BJ (cell line): ENCODE measurements around the gene LCA5L. TPM values are rescaled to one million over a fixed set of nuclear protein-coding genes. Genes with fewer than 3 reads are reported as not detected.

ENCODE experiments used
- CTCF ChIA-PET: fragments of 350-600 bp; formaldehyde crosslinking; extraction: SDS; loops from one replicate; lab custom pipeline; 2021; ENCODE audit warnings: antibody characterized with exemption, inconsistent platforms; lab: Yijun Ruan, JAX
- POLR2A ChIA-PET: fragments of 300-600 bp; sonication (Branson Sonifier 250); formaldehyde crosslinking; extraction: SDS; loops from one replicate; lab custom pipeline; 2021; ENCODE audit warnings: antibody characterized with exemption; lab: Charles Lee
- DNase-seq: peaks from one replicate; pipeline ENCODE4 v3.0.0-alpha.2; 2011; ENCODE audit warnings: low read depth
- H3K27me3 ChIP-seq: 2 replicates; pipeline ENCODE4 v1.6.0; 2011; ENCODE audit warnings: low read length; ENCODE audit not compliant: control insufficient read depth, insufficient read depth
- H3K36me3 ChIP-seq: 2 replicates; pipeline ENCODE4 v1.5.1; 2011; ENCODE audit warnings: low read length; ENCODE audit not compliant: control insufficient read depth, insufficient read depth
- H3K4me3 ChIP-seq: 2 replicates; pipeline ENCODE4 v1.5.1; 2011; ENCODE audit warnings: low read depth, mild to moderate bottlenecking, control low read depth, low read length
- polyA plus RNA-seq: library from polyadenylated mRNA; depleted of rRNA; stranded (reverse); fragments of >200 nt; gene quantifications from 2 replicates; pipeline ENCODE4 v1.2.3, GENCODE V29; 2011
- TF ChIP-seq, protein P1 (sequence below): IDR thresholded peaks from 2 replicates; pipeline ENCODE4 v1.5.1; 2011; ENCODE audit warnings: low read depth, mild to moderate bottlenecking, control low read depth, inconsistent platforms, low read length, moderate library complexity; ENCODE audit not compliant: insufficient read depth

LCA5L gene
- polyA plus RNA-seq, 1 experiment = 0.69 TPM

DNA sequence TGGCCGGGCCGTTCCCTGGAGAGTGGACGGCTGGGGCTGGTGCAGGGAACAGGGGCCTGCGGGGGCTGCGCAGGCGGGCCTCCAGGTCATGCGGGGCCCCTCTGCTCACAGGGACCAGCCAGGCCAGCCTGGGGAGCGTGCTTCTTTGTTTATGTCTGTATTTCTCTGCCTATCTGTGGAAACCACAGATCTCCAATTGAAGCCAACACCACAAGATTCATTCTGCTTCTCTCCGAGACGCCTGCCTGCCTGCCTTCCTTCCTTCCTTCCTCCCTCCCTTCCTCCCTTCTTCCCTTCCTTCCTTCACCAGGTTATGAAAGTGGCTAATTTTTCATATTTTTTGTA is 56.8 kb downstream of the LCA5L start:
- CTCF ChIA-PET = no interaction called here

DNA sequence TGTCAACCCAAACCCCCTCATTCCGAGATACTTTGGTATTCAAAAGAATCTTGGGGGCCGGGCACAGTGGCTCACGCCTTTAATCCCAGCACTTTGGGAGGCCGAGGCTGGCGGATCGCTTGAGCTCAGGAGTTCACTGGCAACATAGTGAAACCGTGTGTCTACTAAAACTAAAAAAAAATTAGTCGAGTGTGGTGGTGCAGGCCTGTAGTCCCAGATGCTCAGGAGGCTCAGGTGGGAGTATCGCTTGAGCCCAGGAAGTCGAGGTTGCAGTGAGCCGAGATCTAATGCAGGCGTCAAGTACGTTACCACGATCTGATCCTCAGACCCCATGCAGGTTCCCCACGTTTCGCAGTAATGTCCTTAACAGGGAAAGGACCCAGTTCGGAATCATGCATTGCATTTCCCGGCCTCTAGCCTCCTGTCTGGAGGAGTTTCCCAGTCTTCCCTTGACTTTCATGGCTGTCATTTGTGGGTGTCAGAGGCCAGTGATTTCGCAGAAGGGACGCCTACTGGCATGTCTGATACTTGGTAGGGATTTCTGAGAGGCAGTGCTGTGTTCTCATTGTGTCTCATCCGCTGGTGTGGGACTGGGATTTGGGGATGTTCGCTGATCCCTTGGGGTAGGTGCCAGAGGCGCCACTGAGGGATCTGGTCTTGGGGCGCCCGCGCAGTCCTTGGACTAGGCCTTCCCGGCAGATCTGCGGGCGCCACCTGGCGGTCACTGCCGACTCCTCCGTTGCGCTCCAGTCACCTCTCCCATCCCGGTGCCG is 57.4 kb downstream of the LCA5L start:
- Histone ChIP-seq H3K36me3 (peaks cover 16% of the 10 kb centered on the region), H3K27me3 (no peaks in the 10 kb centered on the region), H3K4me3 (peak overlapping the region; percentile 51)
- DNase-seq = no peak
- TF ChIP-seq, protein P1, sequence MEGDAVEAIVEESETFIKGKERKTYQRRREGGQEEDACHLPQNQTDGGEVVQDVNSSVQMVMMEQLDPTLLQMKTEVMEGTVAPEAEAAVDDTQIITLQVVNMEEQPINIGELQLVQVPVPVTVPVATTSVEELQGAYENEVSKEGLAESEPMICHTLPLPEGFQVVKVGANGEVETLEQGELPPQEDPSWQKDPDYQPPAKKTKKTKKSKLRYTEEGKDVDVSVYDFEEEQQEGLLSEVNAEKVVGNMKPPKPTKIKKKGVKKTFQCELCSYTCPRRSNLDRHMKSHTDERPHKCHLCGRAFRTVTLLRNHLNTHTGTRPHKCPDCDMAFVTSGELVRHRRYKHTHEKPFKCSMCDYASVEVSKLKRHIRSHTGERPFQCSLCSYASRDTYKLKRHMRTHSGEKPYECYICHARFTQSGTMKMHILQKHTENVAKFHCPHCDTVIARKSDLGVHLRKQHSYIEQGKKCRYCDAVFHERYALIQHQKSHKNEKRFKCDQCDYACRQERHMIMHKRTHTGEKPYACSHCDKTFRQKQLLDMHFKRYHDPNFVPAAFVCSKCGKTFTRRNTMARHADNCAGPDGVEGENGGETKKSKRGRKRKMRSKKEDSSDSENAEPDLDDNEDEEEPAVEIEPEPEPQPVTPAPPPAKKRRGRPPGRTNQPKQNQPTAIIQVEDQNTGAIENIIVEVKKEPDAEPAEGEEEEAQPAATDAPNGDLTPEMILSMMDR = peak; percentile 97
- ChIA-PET POLR2A (interaction anchor here (0.6 kb wide), 1 partner anchor 24 kb away, joined by 11 read pairs; no protein-coding TSS in a partner anchor), CTCF (interaction anchor here (0.6 to 1.6 kb wide), 19 partner anchors 10 to 205 kb away, joined by 3 to 7 read pairs (median 3); partner anchors contain the start of genes HMGN1 and PSMG1)

More for the DNA sequence above, 56.8 kb downstream of the LCA5L start:
- TF ChIP-seq, protein P1 = no peak
- peaks cover 20% of the 10 kb centered on the region for H3K36me3 ChIP-seq
- no peak for DNase-seq
- POLR2A ChIA-PET = no interaction called here
- H3K4me3 ChIP-seq = no peak overlapping the region
- H3K27me3 ChIP-seq = no peaks in the 10 kb centered on the region

DNA sequence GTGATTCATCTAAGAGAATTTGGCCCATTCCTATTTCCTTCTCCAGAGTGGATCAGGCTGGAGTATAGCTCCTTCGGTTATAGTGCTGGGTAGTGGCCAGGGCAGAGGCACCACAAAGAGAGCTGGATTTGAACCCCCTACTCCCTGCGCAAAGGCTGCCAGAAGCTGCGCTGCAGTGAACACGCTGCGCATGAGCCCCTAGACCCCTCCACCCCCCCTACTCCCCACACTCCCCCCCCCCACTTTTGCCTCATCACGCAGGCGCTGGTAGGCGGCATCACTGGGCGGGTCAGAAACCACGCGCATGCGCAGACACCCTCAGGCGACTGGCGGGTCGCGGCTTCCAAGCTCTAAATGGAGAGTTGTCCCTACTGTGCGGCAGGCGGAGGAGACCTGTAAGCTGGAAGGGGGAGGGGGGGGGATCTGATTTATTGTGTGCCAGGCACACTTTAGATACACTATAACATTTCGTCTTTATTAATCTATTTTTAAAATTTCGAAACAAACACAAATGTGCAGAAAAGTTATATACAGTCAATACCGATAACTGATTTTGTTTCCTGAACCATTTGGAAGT is 58.0 kb downstream of the LCA5L start:
- ChIA-PET CTCF (interaction anchor here (0.5 to 1.6 kb wide), 21 partner anchors 11 to 204 kb away, joined by 3 to 7 read pairs (median 3); partner anchors contain the start of genes HMGN1 and PSMG1), POLR2A (interaction anchor here (0.6 kb wide), 1 partner anchor 24 kb away, joined by 11 read pairs; no protein-coding TSS in a partner anchor)
- TF ChIP-seq, protein P1 = no peak
- H3K36me3 ChIP-seq = peaks cover 9% of the 10 kb centered on the region
- peak overlapping the region; percentile 51 for H3K4me3 ChIP-seq
- no peak for DNase-seq
- no peaks in the 10 kb centered on the region for H3K27me3 ChIP-seq

DNA sequence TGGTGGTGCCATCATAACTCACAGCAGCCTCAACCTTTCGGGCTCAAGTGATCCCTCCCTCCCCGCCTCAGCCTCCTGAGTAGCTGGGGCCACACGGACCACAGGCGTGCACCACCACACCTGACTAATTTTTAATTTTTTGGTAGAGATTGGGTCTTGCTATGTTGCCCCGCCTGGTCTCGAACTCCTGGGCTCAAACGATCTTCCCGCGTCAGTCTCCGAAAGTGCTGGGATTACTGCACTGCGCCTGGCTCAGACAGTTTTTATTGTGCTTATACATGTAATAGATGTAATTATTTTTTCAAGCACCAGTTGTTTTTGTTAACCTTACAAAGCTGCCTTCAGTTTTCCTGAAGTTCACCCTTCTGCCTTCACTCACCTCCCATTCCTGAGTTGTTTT is 58.7 kb downstream of the LCA5L start:
- no peak for DNase-seq
- ChIA-PET POLR2A (no interaction called here), CTCF (interaction anchor here (0.5 to 1.6 kb wide), 8 partner anchors 12 to 204 kb away, joined by 3 to 7 read pairs (median 4); partner anchors contain the start of genes HMGN1 and PSMG1)
- TF ChIP-seq, protein P1 = no peak
- no peak overlapping the region for H3K4me3 ChIP-seq
- peaks cover 3% of the 10 kb centered on the region for H3K36me3 ChIP-seq
- no peaks in the 10 kb centered on the region for H3K27me3 ChIP-seq

DNA sequence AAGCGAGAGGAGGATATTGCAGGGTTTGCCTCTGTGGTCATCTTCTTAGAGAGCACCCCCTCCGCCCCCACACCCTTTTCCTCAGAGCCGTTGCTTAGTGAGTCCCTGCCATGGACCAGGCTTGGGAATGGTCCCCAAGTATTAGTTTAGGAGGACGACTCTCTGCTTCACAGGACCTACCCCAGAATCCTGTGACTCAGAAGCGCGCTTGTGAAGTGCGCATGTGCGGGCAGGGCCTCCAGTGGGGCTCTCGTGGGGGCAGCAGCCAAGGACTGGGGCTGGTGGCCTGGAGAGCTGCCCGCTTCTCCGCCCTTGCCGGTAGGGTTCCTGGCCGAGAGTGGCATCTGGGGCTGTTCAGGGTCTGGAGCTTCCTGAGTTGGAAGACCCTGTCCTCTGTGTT is 59.4 kb downstream of the LCA5L start:
- TF ChIP-seq, protein P1 = no peak
- H3K4me3 ChIP-seq = peak overlapping the region; percentile 37; the same call in 1 of the 2 replicates
- POLR2A ChIA-PET = no interaction called here
- no peaks in the 10 kb centered on the region; the same call in 1 of the 2 replicates for H3K36me3 ChIP-seq
- no peak for DNase-seq
- H3K27me3 ChIP-seq = no peaks in the 10 kb centered on the region
- CTCF ChIA-PET = no interaction called here
